ENCODE data around the gene PPP2R5A. TPM values are rescaled to one million over a fixed set of nuclear protein-coding genes. Genes with fewer than 3 reads are reported as not detected.
"Not testable (repeated sequence)": the region's sequence is repeated elsewhere in the genome, so short reads cannot be mapped to it uniquely, and the experiment has no call there.

Gene PPP2R5A
- total RNA-seq, 2 donors from 2014 or later = 40.7 to 41.4 TPM

GRCh38 chr1:212315184-212315583 lies 30.0 kb downstream of the PPP2R5A start:
- Histone ChIP-seq H3K27ac (ENCODE audit: low read depth, low read length) (no peak overlapping the region), H3K4me3 (ENCODE audit: low read length) (no peak overlapping the region), H3K9me3 (ENCODE audit: control insufficient read depth, low read length) (peaks cover 16% of the 10 kb centered on the region), H3K4me1 (ENCODE audit: control insufficient read depth, insufficient read depth, low read length) (peaks cover 13% of the 10 kb centered on the region), H3K36me3 (ENCODE audit: control insufficient read depth, insufficient read depth, low read length) (peaks cover 33% of the 10 kb centered on the region), H3K27me3 (ENCODE audit: control insufficient read depth, insufficient read depth, low read length, poor library complexity, severe bottlenecking) (no peaks in the 10 kb centered on the region), H3K9ac (ENCODE audit: extremely low read depth, low read length, poor library complexity, severe bottlenecking) (no peak overlapping the region)
- Mint-ChIP-seq H3K27me3 (ENCODE audit: insufficient read depth) (no peaks in the 10 kb centered on the region), H3K27ac (no peak overlapping the region), H3K4me1 (peaks cover 41% of the 10 kb centered on the region), H3K36me3 (ENCODE audit: low read depth) (peaks cover 16% of the 10 kb centered on the region), H3K4me3 (no peak overlapping the region), H3K9me3 (peaks cover 8% of the 10 kb centered on the region)
- 82 to 100% methylated on average over 1 to 2 of the region's 2 CpGs for WGBS, 2 experiments (ENCODE audit: insufficient coverage in 1 of 2, insufficient read length in 1 of 2)
- DNase-seq = no peak
- no peak for TF ChIP-seq CTCF (conservative IDR thresholded peaks at IDR 0.05)

DNA sequence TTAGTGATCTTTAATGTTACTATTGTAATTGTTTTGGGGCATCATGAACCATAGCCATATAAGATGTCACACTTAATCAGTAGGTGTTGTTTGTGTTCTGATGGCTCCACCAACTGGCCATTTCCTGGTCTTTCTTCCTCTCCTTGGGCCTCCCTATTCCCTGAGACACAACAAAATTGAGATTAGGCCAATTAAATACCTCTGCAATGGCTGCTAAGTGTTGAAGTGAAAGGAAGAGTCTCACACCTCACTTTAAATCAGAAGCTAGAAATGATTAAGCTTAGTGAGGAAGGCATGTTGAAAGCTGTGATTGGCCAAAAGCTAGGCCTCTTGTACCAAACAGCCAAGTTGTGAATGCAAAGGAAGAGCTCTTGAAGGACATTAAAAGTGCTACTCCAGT lies 30.7 kb downstream of the PPP2R5A start:
- Histone ChIP-seq H3K9me3 (ENCODE audit: control insufficient read depth, low read length) (peaks cover 16% of the 10 kb centered on the region), H3K27ac (ENCODE audit: low read depth, low read length) (no peak overlapping the region), H3K4me3 (ENCODE audit: low read length) (no peak overlapping the region), H3K27me3 (ENCODE audit: control insufficient read depth, insufficient read depth, low read length, poor library complexity, severe bottlenecking) (no peaks in the 10 kb centered on the region), H3K36me3 (ENCODE audit: control insufficient read depth, insufficient read depth, low read length) (peaks cover 33% of the 10 kb centered on the region), H3K9ac (ENCODE audit: extremely low read depth, low read length, poor library complexity, severe bottlenecking) (no peak overlapping the region), H3K4me1 (ENCODE audit: control insufficient read depth, insufficient read depth, low read length) (peaks cover 6% of the 10 kb centered on the region)
- peak; percentile 70 for TF ChIP-seq CTCF (conservative IDR thresholded peaks at IDR 0.05)
- peak overlapping the region; percentile 83 for H3K27ac Mint-ChIP-seq
- peak; percentile 89 for DNase-seq
- H3K9me3 Mint-ChIP-seq = peaks cover 9% of the 10 kb centered on the region
- no peaks in the 10 kb centered on the region for H3K27me3 Mint-ChIP-seq (ENCODE audit: insufficient read depth)
- peaks cover 34% of the 10 kb centered on the region for H3K4me1 Mint-ChIP-seq
- H3K36me3 Mint-ChIP-seq (ENCODE audit: low read depth) = peaks cover 17% of the 10 kb centered on the region
- H3K4me3 Mint-ChIP-seq = no peak overlapping the region

GRCh38 chr1:212317916-212318315 lies 32.7 kb downstream of the PPP2R5A start:
- H3K27ac ChIP-seq (ENCODE audit: low read depth, low read length) = no peak overlapping the region
- no peak overlapping the region for H3K4me3 ChIP-seq (ENCODE audit: low read length)
- H3K36me3 ChIP-seq (ENCODE audit: control insufficient read depth, insufficient read depth, low read length) = peaks cover 26% of the 10 kb centered on the region
- Mint-ChIP-seq H3K27me3 (ENCODE audit: insufficient read depth) (no peaks in the 10 kb centered on the region), H3K4me3 (no peak overlapping the region), H3K4me1 (peaks cover 31% of the 10 kb centered on the region), H3K9me3 (peaks cover 15% of the 10 kb centered on the region), H3K36me3 (ENCODE audit: low read depth) (peaks cover 19% of the 10 kb centered on the region), H3K27ac (no peak overlapping the region)
- TF ChIP-seq CTCF (conservative IDR thresholded peaks at IDR 0.05) = no peak
- WGBS, 2 experiments (ENCODE audit: insufficient coverage in 1 of 2, insufficient read length in 1 of 2) = 96 to 100% methylated on average over 2 of the region's 2 CpGs
- H3K4me1 ChIP-seq (ENCODE audit: control insufficient read depth, insufficient read depth, low read length) = peaks cover 5% of the 10 kb centered on the region
- no peaks in the 10 kb centered on the region for H3K27me3 ChIP-seq (ENCODE audit: control insufficient read depth, insufficient read depth, low read length, poor library complexity, severe bottlenecking)
- peaks cover 14% of the 10 kb centered on the region for H3K9me3 ChIP-seq (ENCODE audit: control insufficient read depth, low read length)
- H3K9ac ChIP-seq (ENCODE audit: extremely low read depth, low read length, poor library complexity, severe bottlenecking) = no peak overlapping the region
- DNase-seq = no peak

DNA sequence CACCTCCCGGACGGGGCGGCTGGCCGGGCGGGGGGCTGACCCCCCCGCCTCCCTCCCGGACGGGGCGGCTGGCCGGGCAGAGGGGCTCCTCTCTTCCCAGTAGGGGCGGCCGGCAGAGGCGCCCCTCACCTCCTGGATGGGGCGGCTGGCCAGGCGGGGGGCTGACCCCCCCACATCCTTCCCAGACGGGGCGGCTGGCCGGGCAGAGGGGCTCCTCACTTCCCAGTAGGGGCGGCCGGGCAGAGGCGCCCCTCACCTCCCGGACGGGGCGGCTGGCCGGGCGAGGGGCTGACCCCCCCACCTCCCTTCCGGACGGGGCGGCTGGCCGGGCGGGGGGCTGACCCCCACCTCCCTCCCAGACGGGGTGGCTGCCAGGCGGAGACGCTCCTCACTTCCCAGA lies 35.8 kb downstream of the PPP2R5A start:
- H3K27me3 Mint-ChIP-seq (ENCODE audit: insufficient read depth); H3K27me3 ChIP-seq (ENCODE audit: control insufficient read depth, insufficient read depth, low read length, poor library complexity, severe bottlenecking); H3K4me3 Mint-ChIP-seq; H3K27ac Mint-ChIP-seq; DNase-seq; H3K9ac ChIP-seq (ENCODE audit: extremely low read depth, low read length, poor library complexity, severe bottlenecking); H3K4me3 ChIP-seq (ENCODE audit: low read length); H3K27ac ChIP-seq (ENCODE audit: low read depth, low read length); H3K4me1 ChIP-seq (ENCODE audit: control insufficient read depth, insufficient read depth, low read length): not testable (repeated sequence)
- H3K9me3 ChIP-seq (ENCODE audit: control insufficient read depth, low read length) = peaks cover 21% of the 10 kb centered on the region
- 97% methylated on average over 7 of the region's 34 CpGs; no CpG with 5 or more reads in 1 of the 2 experiments for WGBS, 2 experiments (ENCODE audit: insufficient coverage in 1 of 2, insufficient read length in 1 of 2)
- Mint-ChIP-seq H3K9me3 (peaks cover 18% of the 10 kb centered on the region), H3K36me3 (ENCODE audit: low read depth) (peaks cover 20% of the 10 kb centered on the region), H3K4me1 (peaks cover 17% of the 10 kb centered on the region)
- peaks cover 20% of the 10 kb centered on the region for H3K36me3 ChIP-seq (ENCODE audit: control insufficient read depth, insufficient read depth, low read length)

Data from endodermal cell (in vitro differentiated cells).